AG04449 (cell line): Measurements from ENCODE around the gene ZNF44.

Source experiments
- CTCF ChIA-PET: fragments of 350-600 bp; formaldehyde crosslinking; extraction: SDS; loops from one replicate; lab custom pipeline; 2021; ENCODE audit warnings: antibody characterized with exemption; lab: Yijun Ruan, JAX
- POLR2A ChIA-PET: fragments of 400-600, 350-600 bp; formaldehyde crosslinking; extraction: SDS; loops from one replicate; lab custom pipeline; 2020; ENCODE audit warnings: antibody characterized with exemption, inconsistent platforms; lab: Yijun Ruan, JAX
- DNase-seq: peaks from one replicate; pipeline ENCODE4 v3.0.0-alpha.2; 2010; ENCODE audit warnings: low read depth, low spot score
- H3K4me3 ChIP-seq: 2 replicates; pipeline ENCODE4 v1.5.1; 2011; ENCODE audit warnings: low read depth, mild to moderate bottlenecking, control low read depth, low read length
- TF ChIP-seq, protein P1 (sequence below): IDR thresholded peaks from one replicate; pipeline ENCODE4 v1.5.1; 2011; ENCODE audit warnings: mild to moderate bottlenecking, moderate library complexity, low read length, control low read depth, inconsistent platforms; ENCODE audit not compliant: insufficient read depth; ENCODE audit errors: missing control alignments

The ZNF44 gene

DNA sequence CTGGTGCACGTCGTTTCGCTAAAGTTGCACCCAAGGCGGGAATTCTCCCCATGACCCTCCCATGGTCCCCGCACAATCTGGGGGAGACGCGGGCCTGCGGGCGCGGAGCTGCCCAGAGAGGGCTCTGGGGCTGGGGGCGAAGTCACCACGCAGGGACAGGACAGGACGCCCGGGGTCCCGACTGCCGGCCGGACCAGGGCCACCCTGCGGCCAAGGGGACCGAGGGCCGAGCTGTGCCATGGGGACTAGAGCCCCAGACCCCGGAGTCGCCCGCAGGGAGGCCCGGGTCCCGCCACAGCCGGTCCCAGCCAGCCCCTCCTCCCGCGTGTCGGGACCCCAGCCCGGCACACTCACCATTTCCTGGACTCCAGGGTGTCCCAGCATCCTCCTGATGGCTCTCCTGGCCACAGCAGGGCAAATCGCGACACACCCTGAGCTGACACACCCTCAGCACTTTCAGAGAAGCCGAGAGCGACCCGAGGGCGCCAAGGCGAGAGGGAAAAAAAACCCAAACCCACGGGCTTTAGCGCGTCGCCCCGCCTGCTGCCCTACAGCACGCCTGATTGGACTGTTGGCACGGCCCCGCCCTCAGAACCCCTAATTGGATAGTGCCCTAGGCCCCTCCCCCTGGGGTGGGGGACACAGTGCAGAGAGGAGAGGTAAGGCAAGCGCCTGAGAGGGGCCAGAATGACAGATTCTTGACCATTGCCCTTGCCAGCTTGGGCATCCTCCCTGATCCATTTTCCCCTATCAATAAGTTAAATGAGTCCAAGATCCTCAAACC is 28.6 kb downstream of the ZNF44 start:
- POLR2A ChIA-PET = no interaction called here
- CTCF ChIA-PET = no interaction called here
- no peak for DNase-seq
- H3K4me3 ChIP-seq = no peak overlapping the region
- TF ChIP-seq, protein P1, sequence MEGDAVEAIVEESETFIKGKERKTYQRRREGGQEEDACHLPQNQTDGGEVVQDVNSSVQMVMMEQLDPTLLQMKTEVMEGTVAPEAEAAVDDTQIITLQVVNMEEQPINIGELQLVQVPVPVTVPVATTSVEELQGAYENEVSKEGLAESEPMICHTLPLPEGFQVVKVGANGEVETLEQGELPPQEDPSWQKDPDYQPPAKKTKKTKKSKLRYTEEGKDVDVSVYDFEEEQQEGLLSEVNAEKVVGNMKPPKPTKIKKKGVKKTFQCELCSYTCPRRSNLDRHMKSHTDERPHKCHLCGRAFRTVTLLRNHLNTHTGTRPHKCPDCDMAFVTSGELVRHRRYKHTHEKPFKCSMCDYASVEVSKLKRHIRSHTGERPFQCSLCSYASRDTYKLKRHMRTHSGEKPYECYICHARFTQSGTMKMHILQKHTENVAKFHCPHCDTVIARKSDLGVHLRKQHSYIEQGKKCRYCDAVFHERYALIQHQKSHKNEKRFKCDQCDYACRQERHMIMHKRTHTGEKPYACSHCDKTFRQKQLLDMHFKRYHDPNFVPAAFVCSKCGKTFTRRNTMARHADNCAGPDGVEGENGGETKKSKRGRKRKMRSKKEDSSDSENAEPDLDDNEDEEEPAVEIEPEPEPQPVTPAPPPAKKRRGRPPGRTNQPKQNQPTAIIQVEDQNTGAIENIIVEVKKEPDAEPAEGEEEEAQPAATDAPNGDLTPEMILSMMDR = no peak

DNA sequence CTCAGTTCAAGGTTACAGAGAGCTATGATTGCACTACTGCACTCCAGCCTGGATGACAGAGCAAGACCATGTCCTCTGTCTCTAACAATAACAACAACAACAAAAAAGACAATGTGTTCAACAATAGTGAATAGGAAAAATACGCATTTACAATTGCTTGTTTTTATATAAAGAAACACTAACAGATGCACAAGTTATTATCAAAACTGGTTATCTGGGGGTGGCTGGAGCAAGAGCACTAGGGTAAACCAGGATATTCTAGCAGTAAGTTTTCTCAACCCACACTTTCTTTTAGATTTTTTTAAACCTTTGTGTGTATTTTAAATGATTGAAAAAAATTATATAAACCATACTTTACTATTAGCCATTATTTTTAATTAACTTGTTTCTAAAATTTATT is 33.1 kb downstream of the ZNF44 start:
- no peak overlapping the region for H3K4me3 ChIP-seq
- ChIA-PET POLR2A (no interaction called here), CTCF (no interaction called here)
- DNase-seq = no peak
- TF ChIP-seq, protein P1 = no peak

DNA sequence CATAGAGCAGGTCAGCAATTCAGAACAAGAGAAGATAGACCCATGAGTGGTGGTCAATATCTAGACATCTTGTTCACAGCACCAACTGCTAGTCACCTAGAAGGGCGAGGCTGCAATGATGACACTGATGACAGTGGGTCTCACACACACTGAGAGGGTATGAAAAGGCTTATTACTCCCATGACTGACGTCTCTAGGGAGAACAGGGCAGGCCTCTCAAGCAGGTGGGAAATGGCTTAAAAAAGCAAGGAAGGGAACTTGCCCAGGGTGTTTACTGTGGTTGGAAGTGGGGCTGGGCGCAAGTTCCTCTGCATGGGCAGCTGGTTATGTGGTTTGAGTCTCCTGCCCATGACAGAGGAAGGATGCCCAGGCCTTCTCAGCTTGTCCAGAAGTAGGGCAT is 33.8 kb downstream of the ZNF44 start:
- DNase-seq = no peak
- ChIA-PET POLR2A (no interaction called here), CTCF (no interaction called here)

DNA sequence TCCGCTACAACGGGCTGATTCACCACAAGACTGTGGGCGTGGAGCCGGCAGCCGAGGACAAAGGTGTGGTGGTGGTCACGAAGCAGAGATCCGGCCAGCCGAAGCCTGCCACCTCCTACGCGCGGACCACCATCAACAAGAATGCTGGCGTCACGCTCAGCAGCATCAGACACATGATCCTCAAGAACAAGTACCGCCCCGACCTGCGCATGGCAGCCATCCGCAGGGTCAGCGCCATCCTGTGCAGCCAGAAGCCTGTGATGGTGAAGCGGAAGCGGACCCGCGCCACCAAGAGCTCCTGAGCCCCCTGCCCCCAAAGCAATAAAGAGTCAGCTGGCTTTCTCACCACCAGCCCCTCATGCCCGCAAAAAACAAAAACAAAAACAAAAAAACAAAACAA is 34.4 kb downstream of the ZNF44 start:
- CTCF ChIA-PET = no interaction called here
- DNase-seq = no peak
- TF ChIP-seq, protein P1 = no peak

More for the DNA sequence above, 33.8 kb downstream of the ZNF44 start:
- H3K4me3 ChIP-seq = no peak overlapping the region
- TF ChIP-seq, protein P1 = no peak

DNA sequence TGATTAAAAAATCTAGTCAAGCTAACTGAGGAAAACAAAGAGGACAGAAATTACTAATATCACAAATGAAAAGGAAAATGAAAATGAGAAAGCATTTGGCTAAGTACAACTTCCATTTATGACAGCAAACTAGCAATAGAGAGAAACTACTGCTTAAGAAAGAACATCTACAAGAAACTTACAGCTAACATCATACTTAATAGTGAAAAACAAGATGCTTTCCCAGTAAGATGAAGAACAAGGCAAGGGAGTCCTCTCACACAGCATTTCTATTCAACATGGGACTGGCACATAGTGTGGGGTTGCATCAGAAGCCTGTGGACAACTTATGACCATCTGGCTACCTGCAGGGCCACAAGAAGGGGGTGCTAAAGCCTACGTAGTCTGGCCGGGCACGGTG is 39.3 kb downstream of the ZNF44 start:
- CTCF ChIA-PET = interaction anchor here (1.1 kb wide), 1 partner anchor 457 kb away, joined by 3 read pairs; the partner anchor contains the start of gene ZNF491
- TF ChIP-seq, protein P1 = no peak
- POLR2A ChIA-PET = no interaction called here
- no peak for DNase-seq
- H3K4me3 ChIP-seq = no peak overlapping the region

More for the DNA sequence above, 34.4 kb downstream of the ZNF44 start:
- POLR2A ChIA-PET = no interaction called here
- H3K4me3 ChIP-seq = no peak overlapping the region

DNA sequence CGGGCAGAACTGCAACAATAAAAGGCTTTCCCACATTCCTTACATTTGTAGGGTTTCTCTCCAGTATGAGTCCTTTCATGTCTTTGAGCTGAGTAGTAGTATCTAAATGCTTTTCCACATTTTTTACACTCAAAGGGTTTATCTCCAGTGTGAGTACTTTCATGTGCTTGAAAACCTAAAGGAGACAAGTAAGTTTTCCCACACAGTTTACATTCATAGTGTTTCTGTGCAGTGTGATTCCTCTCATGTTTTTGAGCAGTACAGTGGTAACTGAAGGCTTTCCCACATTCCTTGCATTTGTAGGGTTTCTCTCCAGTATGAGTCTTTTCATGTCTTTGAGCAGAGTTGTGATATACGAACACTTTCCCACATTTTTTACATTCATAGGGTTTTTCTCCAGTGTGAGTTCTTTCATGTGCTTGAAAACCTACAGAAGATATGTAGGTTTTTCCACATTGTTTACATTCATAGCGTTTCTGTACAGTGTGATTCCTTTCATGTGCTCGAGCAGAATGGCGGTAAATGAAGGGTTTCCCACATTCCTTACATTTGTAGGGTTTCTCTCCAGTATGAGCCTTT is 47.0 kb downstream of the ZNF44 start:
- ChIA-PET POLR2A (no interaction called here), CTCF (no interaction called here)
- no peak overlapping the region for H3K4me3 ChIP-seq
- TF ChIP-seq, protein P1 = no peak
- DNase-seq = no peak
